CD4-positive, alpha-beta T cell treated with Interleukin-12 subunit alpha and Interleukin-12 subunit beta, for 1 hour (primary cell): ENCODE measurements around the gene CD81.

Source experiments
- DNase-seq: peaks from one replicate; pipeline ENCODE4 v3.0.0-alpha.2; 2020

Gene CD81

DNA sequence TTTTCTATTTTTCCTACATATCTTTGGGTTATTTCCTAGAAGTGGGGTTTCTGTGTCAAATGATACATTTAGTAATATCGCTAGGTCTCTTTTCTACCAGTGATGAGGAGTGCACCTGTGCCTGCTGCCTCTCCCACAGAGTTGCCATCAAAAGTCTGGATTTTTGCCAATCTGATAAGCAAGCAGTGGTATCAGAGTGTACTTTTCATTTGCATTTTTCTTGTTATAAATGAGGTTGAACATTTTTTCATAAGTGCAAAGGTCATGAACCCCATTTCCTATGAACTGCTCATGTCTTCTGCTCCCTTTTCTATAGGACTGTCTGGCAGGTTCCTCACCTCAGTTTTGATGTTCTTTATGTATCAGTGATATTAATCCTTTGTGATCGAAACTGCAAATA lies 65.5 kb downstream of the CD81 start:
- DNase-seq = peak; percentile 71

DNA sequence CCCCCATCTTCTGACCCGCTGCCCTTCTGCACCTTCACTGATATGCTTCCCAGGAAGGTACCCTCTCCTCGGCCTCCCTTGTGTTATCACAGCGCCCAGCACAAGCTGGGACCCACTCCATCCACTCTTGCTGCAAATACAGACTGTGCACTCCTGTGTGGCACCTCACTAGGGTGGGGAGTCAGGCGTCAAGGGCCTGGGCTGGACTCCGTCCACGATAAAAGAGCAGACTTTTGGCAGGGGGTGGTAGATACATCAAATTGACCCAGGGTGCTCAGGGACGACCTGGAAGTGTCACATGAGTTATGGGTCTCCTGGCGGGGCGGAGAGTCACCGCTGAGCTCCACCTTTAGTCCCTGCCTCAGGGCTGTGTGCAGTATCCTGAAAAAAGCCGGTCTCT lies 66.3 kb downstream of the CD81 start:
- DNase-seq = no peak

DNA sequence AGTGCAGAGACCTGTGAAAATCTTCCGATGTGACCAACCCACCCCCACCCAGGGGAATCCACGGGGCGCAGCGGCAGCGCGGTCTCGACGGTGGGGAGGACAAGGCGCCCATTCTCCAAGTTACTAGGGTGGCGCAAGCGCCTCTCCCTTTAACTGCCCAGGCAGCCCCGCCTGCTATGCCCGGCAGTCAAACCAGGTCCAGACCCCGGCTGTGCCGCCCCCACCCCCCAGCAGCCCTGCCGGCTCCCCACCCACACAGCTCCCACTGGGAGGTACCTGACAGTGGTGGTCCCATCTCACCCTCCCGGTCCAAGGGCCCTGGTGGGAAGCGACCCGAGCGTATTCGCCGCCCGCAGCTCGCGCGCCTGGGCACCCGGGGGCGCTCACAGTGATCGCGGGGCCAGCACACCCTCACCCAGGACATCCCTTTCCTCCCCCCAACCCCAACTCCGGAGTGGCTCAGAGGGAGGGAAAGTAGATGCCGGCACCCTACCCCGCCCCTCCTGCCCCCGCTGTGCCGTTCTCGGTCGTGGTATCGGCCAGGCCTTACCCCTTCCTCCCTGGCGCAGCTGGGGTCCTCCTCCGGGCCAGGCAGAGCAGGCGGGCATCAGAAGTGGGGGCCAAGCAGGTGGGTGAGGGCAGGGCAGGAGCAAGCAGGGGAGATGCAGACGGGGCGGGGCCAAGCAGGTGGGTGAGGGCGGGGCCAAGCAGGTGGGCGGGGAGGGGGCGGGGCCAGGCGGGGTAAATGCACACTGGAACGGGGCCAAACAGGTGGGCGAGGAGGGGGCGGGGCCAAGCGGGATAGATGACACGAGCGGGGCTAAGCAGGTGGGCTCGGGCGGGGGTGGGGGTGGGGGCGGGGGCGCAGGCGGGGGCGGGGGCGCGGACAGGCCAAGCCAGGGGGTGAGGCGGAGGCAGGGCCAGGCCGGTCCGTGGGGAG lies 67.0 kb downstream of the CD81 start, which contains the start of gene TRPM5:
TRPM5 (minus strand) TSS at position 634 of the 940 bp plus-strand sequence. CDS start 21,478 bp downstream, outside the sequence.
- peak; percentile 74 for DNase-seq

GRCh38 chr11:2444821-2445745 lies 68.0 kb downstream of the CD81 start, which contains the start of gene KCNQ1:
Gene KCNQ1 (plus strand): TSS chr11:2445008. CDS start chr11:2445099, 91 bp downstream.
- peak; percentile 67 for DNase-seq

DNA sequence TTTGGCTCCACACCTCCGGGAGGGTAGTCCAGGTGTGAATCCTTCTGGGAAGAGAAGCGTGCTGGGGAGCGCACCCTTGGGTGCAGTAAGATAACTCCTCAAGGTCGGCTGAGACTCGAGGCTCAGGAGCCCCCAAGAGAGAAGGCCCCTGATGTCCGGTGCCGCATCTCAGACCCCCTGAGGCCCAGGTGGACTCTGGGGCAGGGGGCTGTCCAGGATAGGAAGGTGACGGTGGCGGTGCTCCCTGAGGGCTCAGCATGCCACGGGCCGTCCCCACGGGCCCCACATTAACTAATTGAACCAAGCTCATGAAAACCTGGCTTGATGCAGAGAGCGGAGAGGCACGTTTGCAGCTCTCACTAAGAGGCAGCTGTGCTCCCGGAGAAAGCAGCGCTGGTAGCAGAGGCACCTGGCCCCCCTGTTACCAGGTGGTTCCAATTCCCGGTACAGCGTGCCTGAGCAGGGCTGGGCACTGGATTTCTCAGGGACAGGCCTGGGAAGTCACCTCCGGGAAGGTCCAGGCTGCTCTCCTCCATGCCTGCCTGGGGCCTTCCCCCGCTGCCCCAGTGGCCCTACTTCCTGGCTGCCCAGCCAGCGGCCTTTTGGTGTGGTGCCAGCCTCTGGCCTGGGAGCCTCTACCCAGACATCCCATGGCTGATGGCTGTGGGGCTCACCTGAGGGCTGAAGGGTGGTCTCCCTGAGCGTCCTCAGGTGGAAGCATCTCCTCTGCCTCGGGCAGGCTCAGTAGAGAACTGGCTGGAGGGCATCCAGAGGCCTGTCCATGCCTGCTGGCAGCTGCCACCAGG lies 68.8 kb downstream of the CD81 start:
- no peak for DNase-seq

DNA sequence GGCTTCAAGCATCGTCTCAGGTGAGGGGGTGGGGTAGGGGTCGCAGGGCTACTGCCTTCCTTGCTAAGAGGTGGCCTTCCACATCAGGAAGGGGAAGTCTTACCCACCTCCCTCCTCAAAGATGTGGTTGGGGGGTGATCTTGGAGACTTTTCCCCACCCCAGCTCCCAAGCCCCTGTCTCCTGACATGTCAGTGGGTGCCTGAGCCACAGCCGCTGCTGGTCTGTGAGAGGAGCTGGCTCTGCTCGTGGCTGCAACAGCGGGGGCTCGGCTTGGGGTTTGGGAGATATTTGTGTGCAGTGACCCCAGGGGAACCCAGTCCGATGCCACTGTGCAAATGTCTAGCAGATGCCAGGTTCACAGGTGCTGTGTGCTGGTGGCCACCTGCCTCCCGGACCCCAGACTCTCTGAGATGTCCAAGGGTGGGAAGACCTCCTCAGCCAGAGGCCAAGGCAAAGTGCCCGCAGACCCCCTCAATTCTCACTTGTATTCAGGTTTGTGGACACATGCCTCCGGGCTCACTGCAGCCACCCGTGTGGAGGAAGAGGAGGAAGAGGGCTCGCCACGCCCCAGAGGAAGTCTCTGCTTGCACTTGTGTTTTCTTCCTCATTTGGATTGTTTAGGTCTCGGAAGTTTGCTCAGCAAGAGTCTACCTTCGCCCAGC lies 69.6 kb downstream of the CD81 start:
- no peak for DNase-seq
